Mesothelial cell of epicardium (in vitro differentiated cells): Measurements from ENCODE around the gene PTGER2. TPM values are rescaled to one million over a fixed set of nuclear protein-coding genes. Genes with fewer than 3 reads are reported as not detected.
A peak's percentile ranks its signal among the peaks of the same experiment; 100 is the strongest.

Source experiments
- DNase-seq, 2 experiments: peaks; one replicate each; pipeline ENCODE4 v3.0.0; 2021; ENCODE audit warnings: low spot score in 2 of 2; ENCODE audit not compliant: unreplicated experiment in 2 of 2
- H3K27ac Mint-ChIP-seq: 2 replicates; pipeline ENCODE4 v1.8.0; 2021; ENCODE audit warnings: mixed read lengths
- H3K27me3 Mint-ChIP-seq: 2 replicates; pipeline ENCODE4 v1.8.0; 2021; ENCODE audit warnings: low read depth, mixed read lengths
- H3K36me3 Mint-ChIP-seq: 2 replicates; pipeline ENCODE4 v1.8.0; 2021; ENCODE audit warnings: mixed read lengths
- H3K4me1 Mint-ChIP-seq: 2 replicates; pipeline ENCODE4 v1.8.0; 2021; ENCODE audit warnings: mixed read lengths
- H3K4me3 Mint-ChIP-seq: 2 replicates; pipeline ENCODE4 v1.8.0; 2021; ENCODE audit warnings: mild to moderate bottlenecking, moderate library complexity, mixed read lengths
- H3K9me3 Mint-ChIP-seq: 2 replicates; pipeline ENCODE4 v1.8.0; 2021; ENCODE audit warnings: mixed read lengths
- total RNA-seq: library from RNA; stranded (reverse); gene quantifications from 3 replicates; pipeline ENCODE4 v1.2.1, GENCODE V29; 2021
- TF ChIP-seq, protein P1 (sequence below): fragments of 200-600 bp; sonication (generic); IDR thresholded peaks from one replicate; pipeline ENCODE4 v1.5.0; 2021; ENCODE audit warnings: antibody characterized with exemption; ENCODE audit not compliant: unreplicated experiment

PTGER2 gene
- total RNA-seq, 1 donor from 2014 or later = 6.6 TPM

GRCh38 chr14:52307376-52307775, 6.7 kb upstream of the PTGER2 start:
- no peak for DNase-seq
- Mint-ChIP-seq H3K27me3 (peaks cover 60% of the 10 kb centered on the region), H3K4me1 (peaks cover 13% of the 10 kb centered on the region), H3K36me3 (no peaks in the 10 kb centered on the region), H3K9me3 (no peaks in the 10 kb centered on the region), H3K4me3 (no peak overlapping the region), H3K27ac (no peak overlapping the region)
- TF ChIP-seq, protein P1, sequence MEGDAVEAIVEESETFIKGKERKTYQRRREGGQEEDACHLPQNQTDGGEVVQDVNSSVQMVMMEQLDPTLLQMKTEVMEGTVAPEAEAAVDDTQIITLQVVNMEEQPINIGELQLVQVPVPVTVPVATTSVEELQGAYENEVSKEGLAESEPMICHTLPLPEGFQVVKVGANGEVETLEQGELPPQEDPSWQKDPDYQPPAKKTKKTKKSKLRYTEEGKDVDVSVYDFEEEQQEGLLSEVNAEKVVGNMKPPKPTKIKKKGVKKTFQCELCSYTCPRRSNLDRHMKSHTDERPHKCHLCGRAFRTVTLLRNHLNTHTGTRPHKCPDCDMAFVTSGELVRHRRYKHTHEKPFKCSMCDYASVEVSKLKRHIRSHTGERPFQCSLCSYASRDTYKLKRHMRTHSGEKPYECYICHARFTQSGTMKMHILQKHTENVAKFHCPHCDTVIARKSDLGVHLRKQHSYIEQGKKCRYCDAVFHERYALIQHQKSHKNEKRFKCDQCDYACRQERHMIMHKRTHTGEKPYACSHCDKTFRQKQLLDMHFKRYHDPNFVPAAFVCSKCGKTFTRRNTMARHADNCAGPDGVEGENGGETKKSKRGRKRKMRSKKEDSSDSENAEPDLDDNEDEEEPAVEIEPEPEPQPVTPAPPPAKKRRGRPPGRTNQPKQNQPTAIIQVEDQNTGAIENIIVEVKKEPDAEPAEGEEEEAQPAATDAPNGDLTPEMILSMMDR = no peak

GRCh38 chr14:52307905-52308304, 6.2 kb upstream of the PTGER2 start:
- DNase-seq = no peak
- Mint-ChIP-seq H3K4me3 (no peak overlapping the region), H3K36me3 (no peaks in the 10 kb centered on the region), H3K27me3 (peaks cover 59% of the 10 kb centered on the region), H3K9me3 (no peaks in the 10 kb centered on the region), H3K27ac (no peak overlapping the region), H3K4me1 (peaks cover 18% of the 10 kb centered on the region)
- TF ChIP-seq, protein P1 = no peak

DNA sequence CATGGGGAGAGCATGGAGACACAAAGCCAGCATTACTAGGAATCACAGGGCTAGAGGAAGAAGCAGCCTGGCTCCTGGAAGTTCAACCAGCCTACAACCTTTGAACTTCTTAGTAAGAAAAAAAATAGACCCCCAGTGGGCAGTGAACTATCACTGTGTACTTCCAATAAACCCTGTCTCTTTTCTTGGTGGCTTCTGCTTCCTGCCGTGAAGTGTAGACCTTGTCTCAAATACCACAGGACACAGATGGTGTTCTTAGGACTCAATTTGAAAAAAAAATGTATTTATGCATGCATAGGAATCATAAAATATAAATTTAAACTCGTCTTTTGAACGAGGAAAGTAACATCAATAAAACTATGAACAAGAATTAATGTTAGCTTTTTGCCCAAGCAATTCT, 3.6 kb upstream of the PTGER2 start:
- DNase-seq = no peak
- no peak overlapping the region for H3K4me3 Mint-ChIP-seq
- H3K27ac Mint-ChIP-seq = no peak overlapping the region
- no peaks in the 10 kb centered on the region for H3K36me3 Mint-ChIP-seq
- TF ChIP-seq, protein P1 = no peak
- H3K4me1 Mint-ChIP-seq = peaks cover 42% of the 10 kb centered on the region
- H3K27me3 Mint-ChIP-seq = peaks cover 69% of the 10 kb centered on the region
- no peaks in the 10 kb centered on the region for H3K9me3 Mint-ChIP-seq

DNA sequence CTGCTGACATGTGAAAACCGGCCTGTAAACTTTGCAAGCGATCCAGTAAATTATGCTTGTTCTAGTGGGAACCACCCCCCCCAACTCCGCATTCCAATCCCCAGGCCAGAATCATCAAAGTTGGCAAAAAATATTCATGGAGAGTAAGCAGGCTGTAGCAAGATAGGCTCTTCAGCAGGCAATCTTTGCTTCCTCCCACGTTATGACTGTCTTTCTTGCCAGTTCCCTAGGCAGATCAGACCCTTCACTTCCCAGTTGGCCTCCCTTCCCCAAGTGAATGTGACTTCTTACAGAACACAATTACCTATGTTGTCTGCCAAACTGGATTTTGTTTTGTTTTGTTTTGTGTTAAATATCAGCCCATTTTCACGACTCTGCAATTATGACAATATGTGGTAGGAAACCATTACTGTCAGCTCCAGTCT, 1.2 kb upstream of the PTGER2 start:
- peaks cover 85% of the 10 kb centered on the region for H3K27me3 Mint-ChIP-seq

DNA sequence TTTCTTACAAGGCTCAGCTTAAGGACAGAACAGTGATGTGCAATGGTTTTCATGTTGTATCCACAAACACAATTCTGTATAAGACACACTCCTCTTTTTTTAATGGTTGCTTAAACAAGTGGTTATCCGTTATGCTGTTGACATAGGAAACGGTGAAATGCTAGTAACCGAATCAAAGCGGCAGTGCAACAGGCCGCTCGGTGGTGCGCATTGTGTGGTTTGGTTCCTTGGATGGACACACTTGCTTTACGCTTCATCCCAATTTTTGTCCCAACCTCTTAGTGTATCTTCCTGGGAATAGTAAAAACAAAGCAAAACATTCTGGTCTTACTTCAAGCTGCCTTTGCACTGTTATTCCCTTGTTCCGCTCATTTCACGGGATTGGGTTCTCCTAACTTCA, 650 bp upstream of the PTGER2 start:
- peaks cover 84% of the 10 kb centered on the region for H3K27me3 Mint-ChIP-seq
- peak overlapping the region; percentile 91 for H3K4me3 Mint-ChIP-seq
- TF ChIP-seq, protein P1 = no peak
- peaks cover 57% of the 10 kb centered on the region for H3K4me1 Mint-ChIP-seq
- H3K9me3 Mint-ChIP-seq = no peaks in the 10 kb centered on the region
- DNase-seq = no peak
- peak overlapping the region; percentile 68 for H3K27ac Mint-ChIP-seq
- no peaks in the 10 kb centered on the region for H3K36me3 Mint-ChIP-seq

More for the DNA sequence above, 1.2 kb upstream of the PTGER2 start:
- TF ChIP-seq, protein P1 = no peak
- no peaks in the 10 kb centered on the region for H3K36me3 Mint-ChIP-seq
- no peak for DNase-seq
- peaks cover 57% of the 10 kb centered on the region for H3K4me1 Mint-ChIP-seq
- no peaks in the 10 kb centered on the region for H3K9me3 Mint-ChIP-seq
- H3K4me3 Mint-ChIP-seq = peak overlapping the region; percentile 91
- H3K27ac Mint-ChIP-seq = peak overlapping the region; percentile 67
